ENCODE measurements around the gene CHCHD6.

The CHCHD6 gene

GRCh38 chr3:126835472-126836219 is 131.6 kb downstream of the CHCHD6 start:
- DNase-seq: no peak

- DNase-seq: no peak
Observed at GRCh38 chr3:126836220-126836860, 132.3 kb downstream of the CHCHD6 start.

- DNase-seq: no peak
Observed at GRCh38 chr3:126837773-126838172, 133.7 kb downstream of the CHCHD6 start.

GRCh38 chr3:126845920-126846715 is 142.1 kb downstream of the CHCHD6 start:
- no peak for DNase-seq

GRCh38 chr3:126847061-126847460 is 143.0 kb downstream of the CHCHD6 start:
- DNase-seq: no peak

- DNase-seq: no peak
Observed at GRCh38 chr3:126848991-126849390, 145.0 kb downstream of the CHCHD6 start.

GRCh38 chr3:126849768-126850167 is 145.7 kb downstream of the CHCHD6 start:
- no peak for DNase-seq

GRCh38 chr3:126850370-126851085 is 146.5 kb downstream of the CHCHD6 start:
- no peak for DNase-seq

- DNase-seq: no peak
Observed at GRCh38 chr3:126851382-126851781, 147.3 kb downstream of the CHCHD6 start.

GRCh38 chr3:126851934-126852333 is 147.9 kb downstream of the CHCHD6 start:
- DNase-seq: no peak

- DNase-seq: no peak
Observed at GRCh38 chr3:126852511-126852910, 148.5 kb downstream of the CHCHD6 start.

- no peak for DNase-seq
Observed at GRCh38 chr3:126854666-126855065, 150.6 kb downstream of the CHCHD6 start.

- DNase-seq: no peak
Observed at GRCh38 chr3:126855374-126855773, 151.3 kb downstream of the CHCHD6 start.

- no peak for DNase-seq
Observed at GRCh38 chr3:126857928-126858327, 153.9 kb downstream of the CHCHD6 start.

GRCh38 chr3:126858401-126858800 is 154.4 kb downstream of the CHCHD6 start:
- no peak for DNase-seq

- DNase-seq: no peak
Observed at GRCh38 chr3:126858887-126859286, 154.8 kb downstream of the CHCHD6 start.

- no peak for DNase-seq
Observed at GRCh38 chr3:126859415-126860246, 155.6 kb downstream of the CHCHD6 start.

- no peak for DNase-seq
Observed at GRCh38 chr3:126865736-126866135, 161.7 kb downstream of the CHCHD6 start.

- no peak for DNase-seq
Observed at GRCh38 chr3:126866175-126866759, 162.2 kb downstream of the CHCHD6 start.

- no peak for DNase-seq
Observed at GRCh38 chr3:126867190-126867862, 163.3 kb downstream of the CHCHD6 start.

GRCh38 chr3:126867863-126868200 is 163.8 kb downstream of the CHCHD6 start:
- DNase-seq: no peak

Data from NCI-H187 treated with DMSO at 0.1 percent for 48 hours (cell line).